Islet precursor cell (in vitro differentiated cells): ENCODE results near the gene RBM18.

Experiments
- DNase-seq: peaks from one replicate; pipeline ENCODE4 v3.0.0-alpha.2; 2018

RBM18 gene

GRCh38 chr9:122256206-122256605, 8.4 kb downstream of the RBM18 start:
- no peak for DNase-seq

GRCh38 chr9:122254761-122255160, 9.9 kb downstream of the RBM18 start:
- no peak for DNase-seq

GRCh38 chr9:122252796-122253195, 11.8 kb downstream of the RBM18 start:
- no peak for DNase-seq

DNA sequence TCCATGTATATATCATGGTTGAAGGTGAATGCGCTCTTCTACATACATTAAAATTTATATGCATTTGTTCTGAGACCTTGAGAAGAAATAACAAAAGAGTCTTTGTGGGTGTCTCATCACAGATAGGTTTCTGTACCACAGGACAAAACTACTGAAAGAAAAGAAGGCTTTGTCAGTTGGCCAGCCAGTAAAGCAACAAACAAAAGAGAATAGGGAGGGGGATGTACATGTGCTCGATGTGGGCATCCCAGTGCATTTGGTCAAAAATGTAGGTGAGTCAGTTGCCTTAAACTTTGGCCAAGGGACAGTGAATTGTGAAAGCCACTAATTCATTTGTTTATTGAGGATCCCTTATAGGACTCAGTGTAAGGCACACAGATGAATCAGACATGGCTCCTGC, 13.3 kb downstream of the RBM18 start:
- no peak for DNase-seq

DNA sequence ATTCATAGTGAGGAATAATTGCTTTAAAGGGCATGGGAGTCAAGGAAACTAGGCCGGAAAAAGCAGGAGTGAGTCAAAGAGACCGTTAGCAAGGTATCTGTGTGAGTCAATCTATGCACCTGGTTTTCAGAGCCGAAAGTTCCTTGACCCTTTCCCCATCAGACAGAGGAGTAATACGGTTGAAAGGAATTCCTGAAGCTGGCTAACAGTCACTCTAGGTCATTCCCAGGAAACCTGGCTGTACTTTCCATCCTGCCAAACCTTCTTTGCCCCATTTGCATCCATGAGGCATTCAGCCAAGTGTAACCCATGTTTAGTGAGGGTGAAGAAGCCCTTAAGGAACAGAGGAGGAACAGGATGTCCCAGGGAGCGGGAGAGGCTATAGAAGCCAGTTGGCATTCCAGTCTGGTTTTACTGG, 16.2 kb downstream of the RBM18 start:
- peak; percentile 74 for DNase-seq

GRCh38 chr9:122246666-122247065, 18.0 kb downstream of the RBM18 start:
- DNase-seq, result peak; percentile 23

DNA sequence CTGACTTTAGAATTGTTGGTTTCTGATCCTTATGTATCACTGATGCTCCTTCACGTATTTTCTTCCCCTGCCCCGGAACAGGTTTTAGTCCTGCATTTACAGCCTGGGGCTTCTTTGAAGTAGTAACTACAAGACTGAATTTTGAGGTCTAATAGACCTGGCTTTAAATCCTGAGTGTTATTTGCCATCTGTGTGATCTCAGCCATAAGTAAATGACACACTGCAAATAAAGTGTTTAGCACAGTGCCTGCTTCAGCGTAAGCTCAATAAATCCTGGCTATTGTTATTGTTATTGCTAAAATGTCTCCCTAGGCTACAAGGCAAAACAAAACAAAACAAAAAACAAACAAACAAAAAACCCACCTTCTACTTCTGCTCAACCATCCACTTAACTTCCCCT, 20.3 kb downstream of the RBM18 start:
- no peak for DNase-seq

DNA sequence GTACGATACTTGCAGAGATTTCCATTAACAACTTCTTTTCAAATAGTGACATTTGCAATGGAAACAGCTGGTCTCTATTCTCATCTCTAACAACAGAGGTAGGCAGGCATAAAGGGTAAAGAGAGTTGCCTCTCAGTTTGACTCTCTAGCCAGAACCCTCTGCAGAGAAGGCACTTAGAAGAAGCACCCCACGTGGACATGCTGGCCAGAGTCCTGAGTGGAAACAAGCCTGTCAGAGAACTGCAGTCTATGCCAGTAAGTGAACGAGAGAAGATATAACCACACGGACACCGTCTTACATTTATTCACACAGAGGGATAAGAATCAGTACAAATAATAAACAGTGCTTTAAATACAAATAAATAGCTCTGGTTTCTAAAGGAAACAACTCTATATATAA, 24.9 kb downstream of the RBM18 start:
- DNase-seq, result peak; percentile 12

DNA sequence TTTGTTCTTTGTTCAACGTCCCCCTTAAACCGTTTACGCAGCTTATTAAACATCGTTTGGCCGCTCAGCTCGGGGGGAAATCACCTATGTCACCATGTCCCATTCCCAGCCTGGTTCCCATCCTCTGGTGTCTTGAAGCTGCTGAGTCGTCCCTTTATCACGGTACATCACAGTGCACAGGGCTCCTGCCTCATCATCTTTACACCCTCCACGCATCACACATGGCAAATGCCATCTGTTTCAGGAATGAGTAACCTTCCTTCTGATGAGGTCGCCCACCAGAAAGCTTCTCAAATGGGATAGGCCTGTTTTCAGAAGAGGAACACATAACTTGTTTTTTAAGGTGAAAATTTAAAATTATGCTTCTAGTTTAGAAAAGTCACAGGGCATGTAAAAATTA, 28.0 kb downstream of the RBM18 start:
- DNase-seq, result peak; percentile 55

- DNase-seq, result peak; percentile 38
These were observed 30.5 kb downstream of the RBM18 start for GRCh38 chr9:122234022-122234748.

DNA sequence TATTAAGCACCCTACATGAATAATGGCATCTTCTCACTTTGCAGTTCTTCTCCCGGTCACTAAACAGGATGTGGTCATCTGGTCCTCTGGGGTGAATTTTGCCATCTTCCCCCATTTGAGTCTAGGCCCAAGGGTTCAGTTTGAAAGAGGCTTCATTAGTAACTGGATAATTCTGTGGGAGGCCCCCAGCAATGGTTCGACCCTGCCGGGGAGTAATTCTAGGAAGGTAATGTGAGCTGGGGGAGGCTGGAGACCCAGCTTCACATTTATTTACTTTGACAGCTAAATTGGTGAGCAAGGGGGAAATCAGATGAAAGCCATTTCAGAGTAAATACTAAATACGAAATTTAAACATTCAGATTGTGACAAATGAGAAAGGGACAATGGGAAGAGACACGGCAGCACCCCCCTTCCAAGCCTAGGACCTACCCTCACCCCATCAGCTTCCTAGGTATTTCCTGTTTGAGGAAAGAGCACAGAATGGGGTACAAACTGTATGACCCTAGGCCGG, 31.8 kb downstream of the RBM18 start:
- DNase-seq, result no peak

GRCh38 chr9:122229485-122229837, 35.2 kb downstream of the RBM18 start:
- DNase-seq, result peak; percentile 43

GRCh38 chr9:122228568-122229484, 35.8 kb downstream of the RBM18 start, which contains the start of gene LHX6:
LHX6 (minus strand) TSS chr9:122228957; CDS start chr9:122228740, 217 bp downstream.
- DNase-seq, result peak; percentile 86

DNA sequence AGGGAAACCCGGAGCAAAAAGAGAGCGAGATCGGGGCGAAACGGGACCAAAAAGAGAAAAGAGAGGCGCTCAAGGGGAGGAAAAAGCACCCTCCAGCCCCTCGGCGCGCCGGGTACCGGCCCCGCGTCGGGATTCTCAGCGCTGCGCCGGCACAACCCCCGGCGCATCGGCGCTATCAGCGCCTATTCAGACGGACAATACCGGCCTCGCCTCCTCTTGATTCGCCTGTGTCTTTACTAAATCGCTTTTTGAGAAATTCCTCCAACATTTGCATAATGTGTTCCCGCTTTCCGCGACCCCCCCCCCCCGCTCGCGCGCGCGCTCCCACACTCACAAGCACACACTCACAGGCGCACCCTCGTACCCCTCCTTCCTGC, 36.5 kb downstream of the RBM18 start:
- peak; percentile 50 for DNase-seq

DNA sequence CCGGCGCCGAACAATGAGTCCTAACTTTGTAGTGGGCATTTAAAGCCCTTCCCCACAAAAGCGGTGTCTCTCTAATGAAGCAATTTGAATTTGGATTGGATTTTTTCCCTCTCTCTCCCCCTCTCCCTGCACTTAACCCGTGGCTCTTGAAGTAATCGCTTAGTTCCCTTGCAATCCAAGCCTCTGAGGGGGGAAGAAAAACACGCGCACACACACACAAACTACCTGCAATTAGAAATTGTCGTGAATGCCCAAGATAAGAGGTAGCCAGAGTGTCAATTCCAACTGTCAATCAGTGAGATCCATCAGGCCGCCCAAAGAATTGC, 37.1 kb downstream of the RBM18 start:
- DNase-seq, result no peak

DNA sequence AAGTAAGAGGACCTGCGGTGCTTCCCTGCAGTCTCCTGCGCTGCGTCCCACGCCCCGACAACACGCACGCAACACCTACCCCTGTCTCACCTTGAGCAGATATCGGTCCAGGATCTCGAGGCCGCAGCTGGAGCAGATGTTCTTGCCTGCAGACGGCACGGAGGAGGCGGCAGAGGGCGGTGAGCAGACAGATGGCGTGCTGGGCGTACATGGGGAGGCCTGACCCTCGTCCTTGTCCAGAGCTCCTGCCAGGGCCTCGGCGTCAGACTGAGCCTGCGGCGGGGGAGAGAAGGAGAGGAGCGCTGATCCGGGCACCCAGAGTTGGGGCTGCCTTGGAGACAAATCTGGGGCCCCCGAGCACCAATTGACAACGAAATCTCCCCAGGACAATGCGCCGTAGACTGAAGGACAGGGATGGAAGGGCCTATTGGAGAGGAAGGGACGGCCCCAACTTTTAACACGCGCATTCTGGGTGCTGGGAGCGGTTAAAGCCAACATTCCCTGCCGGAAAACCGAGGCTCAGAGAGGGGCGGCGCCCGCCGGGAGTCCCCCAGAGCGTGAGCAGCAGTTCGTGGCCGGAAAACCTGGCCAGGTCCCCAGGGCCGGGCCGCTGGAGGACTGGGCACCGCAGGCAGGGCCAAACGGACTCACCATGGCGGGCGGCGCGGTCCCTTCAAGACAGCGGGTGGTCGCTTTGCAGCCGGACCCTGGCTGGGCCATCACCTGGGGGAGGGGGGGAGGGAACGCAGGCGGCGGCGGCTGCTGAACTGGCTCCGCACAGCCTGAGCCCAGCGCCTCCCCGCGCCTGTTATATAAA, 37.7 kb downstream of the RBM18 start:
- peak; percentile 66 for DNase-seq

DNA sequence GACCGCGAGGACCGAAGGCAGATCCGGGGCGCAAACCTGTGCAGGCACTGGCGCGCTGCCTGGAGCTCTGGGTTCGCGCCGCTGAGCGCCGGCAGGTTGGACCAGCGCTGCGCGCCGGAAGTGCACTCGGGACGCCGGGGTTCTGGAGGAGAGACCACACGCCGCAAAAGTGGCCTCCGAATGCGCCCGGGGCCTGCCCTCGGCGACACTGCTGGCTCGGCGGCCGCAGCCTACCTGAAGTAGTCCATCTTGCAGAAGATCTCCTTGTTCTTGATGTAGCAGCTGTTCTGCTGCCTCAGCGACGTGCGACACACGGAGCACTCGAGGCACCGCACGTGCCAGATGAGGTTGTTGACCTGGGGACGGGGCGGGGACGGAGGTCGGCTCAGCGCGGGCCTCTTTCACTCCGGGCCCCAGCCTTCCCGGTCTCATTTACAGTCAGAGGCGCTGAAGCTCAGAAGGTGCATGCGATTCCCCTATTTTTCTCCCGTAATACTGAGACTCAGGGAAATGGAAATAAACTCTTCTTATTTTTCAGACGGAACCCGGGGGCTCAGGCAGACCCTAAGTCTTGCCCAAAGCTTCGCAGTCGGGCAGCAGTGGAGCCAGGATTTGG, 38.4 kb downstream of the RBM18 start:
- peak; percentile 42 for DNase-seq

DNA sequence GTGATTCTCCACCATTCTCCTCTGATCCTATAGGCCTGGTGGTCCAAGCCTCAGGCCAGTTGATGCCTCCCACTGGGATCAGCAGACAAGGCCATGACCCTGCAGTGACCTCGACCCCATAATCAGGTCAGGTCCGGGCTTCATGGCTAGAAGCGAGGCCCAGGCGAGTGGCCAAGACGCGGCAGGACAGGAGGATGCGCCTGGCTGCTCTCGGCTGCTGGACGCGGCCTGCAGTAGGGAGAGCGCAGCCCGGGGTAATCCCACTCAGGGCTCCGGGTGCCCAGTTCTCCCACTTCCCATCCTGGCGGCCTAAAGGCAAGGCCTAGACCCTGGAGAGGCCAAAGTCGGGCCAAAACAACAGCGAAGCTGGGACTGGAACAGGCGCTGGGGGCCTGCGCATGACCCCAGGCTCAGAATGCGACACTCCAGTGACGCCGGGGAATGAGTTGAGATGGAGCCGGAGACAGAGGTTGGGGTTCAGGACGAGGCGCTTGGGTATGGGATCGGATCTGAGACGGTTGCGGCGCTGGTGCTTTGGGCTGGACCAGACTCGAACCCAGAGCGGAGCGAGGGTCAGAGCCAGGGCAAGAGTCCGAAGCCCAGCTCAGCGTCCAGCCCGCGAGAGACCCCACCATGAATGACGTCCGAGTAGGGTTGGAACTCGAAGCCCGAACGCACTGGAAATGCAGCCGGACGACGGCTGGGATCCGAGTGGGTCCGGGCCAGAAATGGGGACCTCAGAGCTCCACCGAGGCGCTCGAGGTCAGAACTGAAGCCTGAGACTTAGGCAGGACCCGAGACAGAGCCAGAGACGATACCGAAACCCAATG, 39.1 kb downstream of the RBM18 start:
- peak; percentile 43 for DNase-seq

DNA sequence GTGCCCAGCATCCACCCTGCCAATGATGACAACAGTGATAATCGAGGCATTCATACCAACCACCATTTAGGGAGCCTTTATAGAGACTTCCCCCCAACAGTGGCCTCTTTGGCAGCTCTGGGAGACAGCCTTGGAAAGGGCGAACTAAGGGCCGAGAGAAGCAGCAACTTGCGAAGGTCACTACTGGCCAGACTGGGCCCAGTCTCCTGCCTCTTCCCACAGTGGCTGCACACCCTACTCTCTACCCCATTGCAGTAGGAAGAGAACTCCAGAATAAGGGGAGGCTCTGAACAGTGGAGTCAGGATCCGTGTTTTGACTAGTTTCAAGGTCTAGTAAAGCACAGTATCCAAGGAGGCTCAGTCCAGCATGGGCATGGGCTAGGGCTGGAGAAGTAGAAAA, 41.2 kb downstream of the RBM18 start:
- peak; percentile 23 for DNase-seq

- peak; percentile 31 for DNase-seq
These were observed 41.8 kb downstream of the RBM18 start for GRCh38 chr9:122222791-122223190.

DNA sequence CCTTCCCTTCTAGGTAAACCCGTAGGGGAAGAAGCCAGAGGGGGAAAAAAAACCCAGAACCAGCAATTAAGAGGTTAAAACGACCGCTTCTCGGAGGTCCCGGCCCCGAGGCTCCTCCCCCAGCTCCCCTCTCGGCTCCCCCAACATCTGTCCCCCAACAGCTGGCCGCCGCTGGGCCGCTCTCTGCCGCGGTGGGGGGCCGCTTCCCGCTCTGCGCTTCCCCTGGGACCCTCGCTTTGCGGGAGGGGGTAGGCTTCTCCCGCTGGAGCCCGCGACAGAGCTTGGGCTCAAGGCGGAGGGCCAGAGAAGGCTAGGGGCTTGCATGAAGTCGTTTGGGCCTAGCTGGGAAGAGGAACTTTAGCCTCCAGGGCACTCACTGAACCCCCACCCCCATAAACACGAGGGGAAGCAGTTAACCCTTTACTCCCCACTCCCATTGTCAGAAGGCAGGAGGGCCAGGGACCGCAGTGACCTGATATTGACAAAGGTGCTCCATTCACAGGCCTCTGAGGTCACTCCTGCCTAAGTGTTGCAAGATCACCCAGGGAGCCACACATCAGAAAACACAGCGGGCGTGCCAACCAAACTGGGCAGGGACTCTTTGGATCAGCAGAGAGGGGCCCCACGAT, 43.3 kb downstream of the RBM18 start:
- peak; percentile 55 for DNase-seq
